HG02798 (cell line): ENCODE results near the gene ADGRB2.

Source experiments
- ATAC-seq: cut with Tn5 transposase; IDR thresholded peaks from one replicate; pipeline ENCODE4 v1.9.1; 2021; ENCODE audit warnings: mild to moderate bottlenecking; ENCODE audit not compliant: unreplicated experiment, poor library complexity

Gene ADGRB2, protein sequence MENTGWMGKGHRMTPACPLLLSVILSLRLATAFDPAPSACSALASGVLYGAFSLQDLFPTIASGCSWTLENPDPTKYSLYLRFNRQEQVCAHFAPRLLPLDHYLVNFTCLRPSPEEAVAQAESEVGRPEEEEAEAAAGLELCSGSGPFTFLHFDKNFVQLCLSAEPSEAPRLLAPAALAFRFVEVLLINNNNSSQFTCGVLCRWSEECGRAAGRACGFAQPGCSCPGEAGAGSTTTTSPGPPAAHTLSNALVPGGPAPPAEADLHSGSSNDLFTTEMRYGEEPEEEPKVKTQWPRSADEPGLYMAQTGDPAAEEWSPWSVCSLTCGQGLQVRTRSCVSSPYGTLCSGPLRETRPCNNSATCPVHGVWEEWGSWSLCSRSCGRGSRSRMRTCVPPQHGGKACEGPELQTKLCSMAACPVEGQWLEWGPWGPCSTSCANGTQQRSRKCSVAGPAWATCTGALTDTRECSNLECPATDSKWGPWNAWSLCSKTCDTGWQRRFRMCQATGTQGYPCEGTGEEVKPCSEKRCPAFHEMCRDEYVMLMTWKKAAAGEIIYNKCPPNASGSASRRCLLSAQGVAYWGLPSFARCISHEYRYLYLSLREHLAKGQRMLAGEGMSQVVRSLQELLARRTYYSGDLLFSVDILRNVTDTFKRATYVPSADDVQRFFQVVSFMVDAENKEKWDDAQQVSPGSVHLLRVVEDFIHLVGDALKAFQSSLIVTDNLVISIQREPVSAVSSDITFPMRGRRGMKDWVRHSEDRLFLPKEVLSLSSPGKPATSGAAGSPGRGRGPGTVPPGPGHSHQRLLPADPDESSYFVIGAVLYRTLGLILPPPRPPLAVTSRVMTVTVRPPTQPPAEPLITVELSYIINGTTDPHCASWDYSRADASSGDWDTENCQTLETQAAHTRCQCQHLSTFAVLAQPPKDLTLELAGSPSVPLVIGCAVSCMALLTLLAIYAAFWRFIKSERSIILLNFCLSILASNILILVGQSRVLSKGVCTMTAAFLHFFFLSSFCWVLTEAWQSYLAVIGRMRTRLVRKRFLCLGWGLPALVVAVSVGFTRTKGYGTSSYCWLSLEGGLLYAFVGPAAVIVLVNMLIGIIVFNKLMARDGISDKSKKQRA (N-terminal part only)

DNA sequence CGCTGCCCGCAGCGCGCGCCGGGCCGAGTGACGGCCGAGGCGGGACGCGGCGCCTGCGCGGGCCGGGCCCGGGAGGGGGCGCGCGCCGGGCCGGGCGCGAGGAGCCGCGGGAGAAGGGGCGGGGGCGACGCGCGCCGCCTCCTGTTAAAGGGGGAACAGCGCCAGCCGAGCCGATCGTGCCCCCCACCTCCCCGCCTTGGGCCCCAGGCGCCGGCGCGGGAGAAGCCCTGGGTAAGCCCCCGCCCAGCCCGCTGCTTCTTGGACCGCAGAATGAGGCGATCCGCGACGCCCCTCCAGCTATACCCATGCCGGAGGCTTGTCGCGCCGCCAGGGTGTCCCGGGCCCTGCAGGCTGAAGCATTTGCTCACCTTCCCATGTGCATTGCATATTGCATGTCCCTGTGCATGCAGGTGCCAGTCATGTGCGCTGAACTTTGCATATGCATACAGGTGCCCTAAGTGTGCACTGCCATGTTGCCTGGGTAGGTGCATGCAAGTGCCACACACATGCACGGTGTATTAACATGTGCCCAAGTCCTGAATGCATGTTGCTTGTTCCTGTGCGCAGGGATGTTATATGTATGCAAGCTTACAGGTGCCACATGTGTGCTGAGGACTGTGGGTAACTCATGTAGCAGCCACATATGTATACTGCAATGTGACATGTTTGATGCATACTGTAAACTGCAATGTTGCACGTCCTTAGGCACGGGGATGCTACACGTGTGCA is at the start of gene ADGRB2:
ADGRB2 (minus strand) TSS at position 29 of the 729 bp plus-strand sequence. CDS start 7,119 bp downstream, outside the sequence.
- ATAC-seq: no peak

DNA sequence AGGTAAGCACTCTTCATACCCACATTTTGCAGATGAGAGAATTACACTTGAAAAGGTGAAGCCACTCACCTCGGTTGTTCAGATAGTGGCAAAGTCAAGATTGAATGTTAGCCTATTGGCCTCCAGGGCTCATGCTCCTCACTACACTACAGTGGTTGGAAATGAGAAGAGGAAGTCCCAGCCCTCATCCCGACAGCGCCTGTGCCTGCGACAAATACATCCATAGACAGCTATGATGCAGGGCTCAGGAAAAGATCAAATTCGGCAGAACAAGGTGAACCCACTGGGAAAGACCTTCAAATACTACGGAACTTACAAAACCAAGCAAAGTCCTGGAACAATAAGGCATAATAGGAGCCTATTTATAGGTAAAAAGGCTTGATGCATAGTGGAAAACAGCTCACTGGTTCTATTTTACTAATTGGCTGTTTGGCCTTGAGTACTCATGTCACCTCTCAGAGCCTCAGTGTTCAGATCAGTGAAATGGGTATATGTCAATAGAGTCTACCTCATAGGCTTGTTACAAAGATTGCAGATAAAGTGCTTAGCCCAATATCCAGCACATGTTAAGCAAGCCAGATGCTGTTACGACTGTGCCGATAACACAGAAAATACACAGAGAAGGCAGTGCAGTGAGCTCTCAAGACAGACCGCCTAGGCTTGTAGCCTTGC is 48.2 kb upstream of the ADGRB2 start:
- no peak for ATAC-seq

DNA sequence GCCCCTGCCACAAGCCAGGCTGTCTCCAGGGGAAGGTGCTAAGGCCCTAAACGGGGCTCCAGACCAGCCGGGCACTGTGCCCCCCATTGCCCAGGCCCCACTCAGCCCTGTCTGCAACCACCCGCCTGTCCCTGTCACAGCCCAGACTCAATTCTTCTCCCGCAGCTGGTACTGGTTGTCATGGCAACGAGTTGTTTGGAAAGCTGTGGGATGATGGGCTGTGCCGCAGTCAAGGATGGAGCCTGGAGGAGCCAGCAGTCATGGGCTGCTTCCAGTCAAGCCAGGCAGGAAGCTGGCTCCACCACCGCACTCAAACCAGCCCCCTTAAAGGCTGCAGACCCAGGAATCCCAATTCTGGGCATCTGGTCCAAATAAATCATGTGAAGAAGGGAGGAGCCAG is 47.5 kb upstream of the ADGRB2 start:
- ATAC-seq: no peak

DNA sequence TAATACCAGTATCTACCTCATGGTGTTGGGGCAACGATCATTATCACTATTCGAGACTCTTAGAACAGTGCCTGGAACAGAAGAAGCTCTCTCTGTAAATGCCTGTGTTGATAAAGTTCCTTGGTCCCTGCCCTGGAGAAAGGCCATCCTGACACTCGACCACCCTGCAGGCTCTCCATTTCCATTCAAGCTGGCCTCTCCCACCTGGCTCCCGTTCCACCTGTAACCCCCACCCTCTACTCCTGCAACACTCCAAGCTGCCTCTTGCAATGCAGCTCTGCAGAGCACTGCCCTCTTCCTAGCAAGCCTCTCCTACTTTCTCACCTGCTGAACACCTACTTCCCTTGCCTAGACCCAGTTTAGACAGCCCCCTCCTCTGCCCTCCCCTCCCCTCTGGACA is 45.6 kb upstream of the ADGRB2 start:
- no peak for ATAC-seq

DNA sequence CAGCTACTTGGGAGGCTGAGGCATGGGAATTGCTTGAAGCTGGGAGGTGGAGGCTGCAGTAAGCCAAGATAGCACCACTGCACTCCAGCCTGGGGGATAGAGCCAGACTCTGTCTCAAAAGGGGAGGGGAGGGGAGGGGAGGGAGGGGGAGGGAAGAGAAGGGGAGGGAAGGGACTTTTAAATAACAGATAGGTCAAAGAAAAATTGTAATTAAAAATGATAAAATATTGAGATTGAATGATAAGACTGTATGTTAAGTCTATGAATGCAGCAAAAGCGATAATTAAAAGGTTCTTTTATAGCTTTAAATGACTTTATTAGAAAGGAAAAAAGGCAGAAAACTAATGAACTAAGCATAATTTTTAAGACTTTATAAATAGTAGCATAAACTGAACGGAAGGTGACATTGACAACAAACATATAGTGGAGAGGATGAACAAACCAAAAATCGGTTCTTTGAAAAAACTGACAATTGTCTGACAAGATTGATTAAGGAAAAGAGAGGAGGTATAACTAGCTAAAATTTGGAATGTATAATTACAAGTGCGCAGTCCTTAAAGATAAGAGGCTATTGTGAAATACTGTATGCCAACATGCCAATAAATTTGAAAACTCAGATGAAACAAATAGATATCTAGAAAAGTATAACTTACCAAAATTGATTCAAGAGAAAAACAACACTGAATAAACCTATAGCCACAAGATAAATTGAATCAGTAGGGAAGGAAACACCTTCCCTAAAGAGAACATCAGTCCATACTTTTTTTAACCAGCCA is 43.3 kb upstream of the ADGRB2 start:
- no peak for ATAC-seq

DNA sequence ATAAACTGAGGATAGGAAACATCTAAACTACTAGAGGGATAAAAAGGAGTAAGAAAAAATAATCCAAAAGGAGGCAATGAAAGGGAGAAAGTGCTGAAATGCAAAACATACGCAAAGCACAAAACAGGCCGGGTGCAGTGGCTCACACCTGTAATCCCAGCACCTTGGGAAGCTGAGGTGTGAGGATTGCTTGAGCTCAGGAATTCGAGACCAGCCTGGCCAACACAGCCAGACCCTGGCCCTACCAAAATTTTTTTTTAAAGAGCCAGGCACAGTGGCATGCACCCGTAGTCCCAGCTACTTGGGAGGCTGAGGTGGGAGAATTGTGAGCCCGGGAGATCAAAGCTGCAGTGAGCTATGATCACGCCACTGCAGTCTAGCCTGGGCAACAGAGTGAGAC is 41.2 kb upstream of the ADGRB2 start:
- no peak for ATAC-seq

DNA sequence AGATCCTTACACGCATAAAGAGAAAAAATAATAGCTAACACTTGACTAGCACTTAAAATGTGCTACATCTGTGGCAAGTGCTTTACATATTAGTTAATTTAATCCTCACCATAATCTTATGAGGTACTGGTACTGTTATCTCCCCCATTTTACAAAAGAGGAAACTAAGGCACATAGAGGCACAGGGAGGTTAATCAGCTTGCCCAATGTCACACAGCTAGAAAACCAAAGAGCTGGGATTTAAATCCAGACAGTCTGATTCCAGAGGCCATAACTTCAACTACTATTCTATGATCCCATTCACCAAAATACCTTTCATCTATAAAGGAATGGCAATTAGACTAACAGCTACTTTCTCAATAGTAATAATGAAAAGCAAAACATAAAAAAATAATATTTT is 40.0 kb upstream of the ADGRB2 start:
- no peak for ATAC-seq

DNA sequence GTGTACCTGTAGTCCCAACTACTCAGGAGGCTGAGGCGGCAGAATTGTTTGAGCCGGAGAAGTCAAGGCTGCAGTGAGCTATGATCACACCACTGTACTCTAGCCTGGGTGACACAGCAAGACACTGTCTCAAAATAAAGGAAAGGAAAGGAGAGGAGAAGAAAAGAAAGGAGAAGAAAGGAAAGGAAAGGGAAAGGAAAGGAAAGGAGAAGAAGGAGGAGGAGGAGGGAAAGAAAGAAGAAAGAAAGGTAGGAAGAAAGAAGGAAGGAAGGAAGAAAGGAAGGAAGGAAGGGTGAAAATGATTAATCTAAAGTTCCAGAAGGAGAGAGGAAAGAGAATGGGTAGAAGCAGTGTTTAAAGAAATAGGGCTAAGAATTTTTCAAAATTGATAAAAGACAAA is 39.5 kb upstream of the ADGRB2 start:
- ATAC-seq: no peak

DNA sequence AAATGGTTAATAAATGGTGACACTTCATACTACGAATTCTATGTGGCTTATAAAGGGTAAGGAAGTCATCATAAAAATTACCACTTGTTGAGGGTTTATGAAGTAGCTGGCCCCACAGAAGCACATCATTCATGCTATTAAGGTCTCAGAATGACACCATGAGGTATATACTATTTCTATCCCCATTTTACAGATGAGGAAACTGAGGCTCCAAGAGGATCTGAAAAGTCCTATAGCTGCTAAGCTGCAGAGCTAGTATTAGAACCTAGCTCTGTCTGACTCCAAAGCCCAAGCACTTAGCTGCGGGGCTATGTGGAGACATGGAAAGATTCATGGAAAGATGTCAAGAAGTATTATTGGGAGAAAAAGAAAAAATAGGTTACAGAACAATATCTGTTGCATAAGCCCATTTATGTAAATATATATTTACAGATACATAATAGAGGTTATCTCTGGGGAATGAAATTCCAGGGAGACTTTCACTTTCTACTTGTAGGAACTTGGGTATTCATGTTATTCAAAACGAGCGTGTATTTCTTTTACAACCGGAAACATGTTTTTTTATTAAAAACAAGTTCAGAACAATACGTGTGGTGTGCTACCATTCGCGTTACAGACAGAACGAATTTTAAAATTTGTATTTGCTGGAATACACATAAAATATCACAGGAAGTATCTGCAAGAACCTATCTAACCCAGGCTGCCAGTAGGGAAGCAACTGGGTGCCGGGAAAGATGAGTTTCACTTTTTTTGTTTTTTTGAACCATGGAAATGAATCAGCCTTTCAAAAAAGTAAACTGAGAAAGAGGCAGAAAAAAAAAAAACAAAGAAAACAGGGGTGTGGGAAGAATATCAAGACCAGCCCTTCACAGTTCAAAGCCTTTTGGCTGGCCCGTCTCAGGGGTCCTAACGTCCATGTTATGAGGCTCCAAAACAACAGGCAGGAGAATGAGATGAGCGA is 38.3 kb upstream of the ADGRB2 start:
- no peak for ATAC-seq

DNA sequence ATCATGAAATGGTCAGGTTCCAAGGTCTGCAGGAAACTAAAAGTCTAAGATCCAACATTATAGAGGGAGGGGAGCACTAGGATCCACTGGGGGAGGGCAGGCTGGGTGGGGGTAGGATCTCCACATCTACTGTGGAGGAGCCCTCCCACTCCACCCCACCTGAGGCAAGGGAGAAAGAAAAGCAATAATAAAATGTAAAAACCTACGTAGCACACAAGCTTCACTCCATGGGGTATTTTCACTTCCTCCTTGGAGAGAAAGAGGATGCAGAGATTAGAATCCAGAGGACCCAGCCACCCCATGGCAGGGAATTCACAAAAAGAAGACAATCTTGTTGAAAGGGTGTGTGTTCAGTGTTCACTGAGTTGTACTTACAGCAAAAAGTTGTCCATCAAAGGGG is 37.3 kb upstream of the ADGRB2 start:
- ATAC-seq: no peak

DNA sequence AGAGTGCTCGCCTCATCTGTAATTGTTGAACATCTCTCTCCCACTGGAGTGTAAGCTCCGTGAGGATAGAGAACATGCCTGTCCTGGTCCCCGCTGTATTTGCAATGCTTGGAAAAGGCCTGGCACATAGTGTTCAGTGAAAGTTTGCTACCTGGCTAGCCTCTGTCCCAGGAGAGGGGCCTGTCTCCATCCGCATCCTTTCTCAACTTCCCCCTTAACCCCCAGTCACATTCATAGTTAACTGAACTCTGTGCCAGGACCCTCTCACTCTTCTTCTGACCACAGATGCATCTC is 36.5 kb upstream of the ADGRB2 start:
- no peak for ATAC-seq

DNA sequence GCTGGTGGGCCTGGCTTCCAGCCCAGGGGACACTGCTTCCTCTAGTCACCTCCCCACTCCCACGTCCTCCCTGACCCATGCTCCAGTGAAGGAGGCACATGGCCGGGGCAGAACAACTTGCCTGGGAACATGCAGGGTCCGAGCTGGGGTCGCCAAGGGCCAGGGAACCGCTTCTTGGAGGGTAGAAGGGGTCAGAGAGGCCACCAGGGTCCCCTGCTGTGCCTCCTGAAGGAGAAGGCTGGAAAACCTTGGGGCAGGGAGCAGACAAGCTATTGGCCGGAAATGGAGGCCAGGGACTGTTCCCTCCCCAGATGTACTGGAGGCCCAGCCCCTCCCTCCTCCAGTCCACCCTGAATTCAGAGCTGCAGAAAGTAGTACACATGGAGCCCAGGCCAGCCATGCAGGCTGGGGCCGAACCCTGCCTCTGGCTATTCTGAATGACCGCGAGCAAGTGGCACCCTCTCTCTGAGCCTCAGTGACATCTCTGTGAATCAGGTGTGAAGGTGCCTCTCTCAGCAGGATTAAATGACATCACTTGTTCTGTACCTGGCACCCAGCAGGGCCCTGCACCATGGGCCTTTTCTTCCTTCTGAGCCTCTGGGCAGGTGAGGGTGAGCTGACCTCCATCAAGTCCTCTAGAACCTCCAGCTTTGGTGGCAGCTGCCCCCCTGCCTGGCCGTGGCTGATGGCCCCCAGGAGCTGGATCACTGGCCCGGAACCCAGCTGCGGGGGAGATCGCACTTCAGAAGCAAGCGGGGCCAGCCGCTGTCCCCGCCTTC is 35.9 kb upstream of the ADGRB2 start:
- no peak for ATAC-seq

DNA sequence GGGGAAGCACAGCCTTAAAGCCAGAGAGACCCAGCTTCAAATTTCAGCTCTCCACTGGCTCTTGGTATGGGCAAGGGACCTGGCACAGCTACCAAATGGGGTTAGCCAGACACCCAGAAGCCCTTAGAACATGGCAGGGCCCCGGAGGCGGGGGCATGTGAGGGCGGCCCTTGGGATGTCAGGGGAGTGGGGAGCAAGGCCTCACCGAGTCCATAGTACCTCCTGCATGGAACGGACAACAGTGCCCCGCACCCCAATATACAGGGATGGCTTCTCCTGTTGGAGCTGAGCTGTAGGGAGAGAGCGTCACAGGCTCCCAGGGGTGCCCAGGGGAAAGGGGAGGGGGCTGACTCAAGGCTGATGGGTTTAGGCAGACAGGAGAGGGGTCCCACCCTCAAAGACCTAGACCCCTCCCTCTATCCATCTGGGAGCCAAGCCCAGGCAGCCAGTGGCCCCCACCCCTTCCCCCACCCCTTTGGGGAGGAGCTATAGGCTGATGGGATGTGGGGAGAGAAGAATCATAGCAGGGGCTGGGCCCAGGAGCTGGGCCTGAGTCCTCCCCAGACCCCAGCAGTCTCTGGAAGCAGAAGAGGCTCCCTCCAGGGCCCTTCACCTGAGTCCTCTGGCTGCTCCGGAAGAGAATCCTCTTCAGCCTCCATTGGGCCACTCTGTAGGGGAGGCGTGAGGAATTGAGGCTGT is 35.2 kb upstream of the ADGRB2 start:
- ATAC-seq: no peak

DNA sequence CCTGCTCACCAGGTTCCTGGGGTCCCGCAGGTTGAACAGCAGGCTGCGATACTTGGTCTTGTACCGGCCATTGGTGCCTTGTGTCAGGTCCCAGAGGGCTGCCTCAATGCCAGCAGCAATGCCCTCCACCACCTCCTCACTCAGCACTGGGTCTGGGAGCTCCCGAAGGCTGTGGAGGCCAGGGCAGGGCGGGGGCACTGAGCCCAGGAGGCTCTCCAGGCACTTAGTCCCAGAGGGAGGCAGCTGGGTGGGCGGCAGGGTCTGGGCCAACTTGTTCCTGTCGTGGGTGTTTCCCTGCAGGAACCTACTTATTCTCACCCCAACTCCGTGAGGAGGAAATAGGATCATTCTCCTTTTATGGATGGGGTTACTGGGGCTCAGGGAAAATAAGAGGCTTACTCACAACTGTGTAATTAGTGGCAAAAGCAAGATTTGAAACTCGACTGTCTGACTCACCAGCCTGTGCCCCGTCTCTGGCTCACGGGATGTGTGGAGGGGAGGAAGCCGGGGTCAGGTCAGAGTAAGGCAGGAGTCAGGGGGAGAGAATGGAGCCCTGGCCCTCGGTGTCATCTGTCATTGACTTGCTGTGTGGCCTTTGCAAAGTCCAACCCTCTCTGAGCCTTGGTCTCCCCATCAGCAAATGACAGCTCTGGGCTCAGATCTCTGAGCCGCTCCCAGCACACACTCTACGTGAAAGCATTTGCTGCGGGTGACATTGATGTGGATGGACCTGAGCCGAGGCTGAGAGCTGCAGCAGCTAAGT is 34.5 kb upstream of the ADGRB2 start:
- no peak for ATAC-seq

DNA sequence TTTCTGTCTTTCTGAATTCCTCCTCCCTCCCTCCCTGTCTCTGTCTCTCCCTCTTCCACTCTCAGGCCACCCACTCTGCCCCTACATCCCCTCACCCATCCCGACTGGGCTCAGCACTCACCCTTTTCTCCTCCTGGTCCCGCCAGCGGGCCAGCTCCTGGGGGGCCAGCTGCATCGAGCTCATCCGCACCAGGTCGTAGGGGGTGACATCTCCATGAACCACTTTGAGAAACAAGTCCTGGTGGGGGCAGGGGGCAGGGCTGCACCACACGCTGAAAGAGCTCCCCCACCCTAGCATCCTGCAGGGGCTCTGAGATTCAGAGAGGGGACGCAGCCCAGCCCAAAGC is 33.9 kb upstream of the ADGRB2 start:
- ATAC-seq: no peak

DNA sequence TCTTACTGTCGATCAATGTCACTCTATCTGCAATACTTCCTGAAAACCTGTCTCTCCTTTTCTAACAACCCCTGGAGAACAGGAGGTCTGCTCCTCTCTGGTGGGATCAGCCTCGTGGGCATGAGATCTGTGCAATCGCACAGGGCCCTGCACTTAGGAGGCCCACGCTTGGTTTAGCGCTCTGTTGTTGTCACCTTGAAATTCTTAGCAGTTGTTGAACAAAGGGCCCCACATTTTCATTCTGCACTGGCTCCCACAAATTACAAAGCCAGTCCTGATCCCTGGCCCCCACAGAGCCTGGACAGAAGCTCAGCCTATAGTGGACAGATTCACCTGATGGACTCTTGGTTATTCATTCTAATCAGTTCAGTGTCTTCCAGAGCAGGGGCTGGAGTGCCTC is 33.1 kb upstream of the ADGRB2 start:
- no peak for ATAC-seq
